NCI-H82 (cell line): Measurements from ENCODE around the gene GAS7.
A peak's percentile ranks its signal among the peaks of the same experiment; 100 is the strongest.

Source experiments
- DNase-seq: peaks from one replicate; lab custom pipeline; 2025; lab: John Stamatoyannopoulos, UW

GAS7 gene

GRCh38 chr17:9981344-9981915, 217.0 kb downstream of the GAS7 start:
- DNase-seq, result no peak

GRCh38 chr17:9979463-9979995, 218.9 kb downstream of the GAS7 start:
- DNase-seq, result no peak

- no peak for DNase-seq
Measured at GRCh38 chr17:9977180-9977575, 221.2 kb downstream of the GAS7 start.

- DNase-seq, result no peak
Measured at GRCh38 chr17:9976283-9977179, 221.9 kb downstream of the GAS7 start.

GRCh38 chr17:9974448-9975381, 223.7 kb downstream of the GAS7 start:
- no peak for DNase-seq

GRCh38 chr17:9973669-9974447, 224.5 kb downstream of the GAS7 start:
- DNase-seq, result no peak

- DNase-seq, result peak; percentile 54
Measured at GRCh38 chr17:9971991-9972390, 226.4 kb downstream of the GAS7 start.

- no peak for DNase-seq
Measured at GRCh38 chr17:9969301-9969935, 229.0 kb downstream of the GAS7 start.

- no peak for DNase-seq
Measured at GRCh38 chr17:9968881-9969280, 229.5 kb downstream of the GAS7 start.

- DNase-seq, result no peak
Measured at GRCh38 chr17:9968008-9968407, 230.4 kb downstream of the GAS7 start.

GRCh38 chr17:9959377-9959981, 238.9 kb downstream of the GAS7 start:
- DNase-seq, result peak; percentile 87

GRCh38 chr17:9958586-9959281, 239.7 kb downstream of the GAS7 start:
- no peak for DNase-seq

GRCh38 chr17:9957244-9957643, 241.2 kb downstream of the GAS7 start:
- no peak for DNase-seq

- no peak for DNase-seq
Measured at GRCh38 chr17:9956474-9957131, 241.8 kb downstream of the GAS7 start.

- DNase-seq, result no peak
Measured at GRCh38 chr17:9953492-9953891, 244.9 kb downstream of the GAS7 start.

GRCh38 chr17:9951803-9952202, 246.6 kb downstream of the GAS7 start:
- no peak for DNase-seq

GRCh38 chr17:9948928-9949327, 249.5 kb downstream of the GAS7 start:
- no peak for DNase-seq

- peak; percentile 96 for DNase-seq
Measured at GRCh38 chr17:9944704-9945103, 253.7 kb downstream of the GAS7 start.

- no peak for DNase-seq
Measured at GRCh38 chr17:9943343-9943742, 255.1 kb downstream of the GAS7 start.
